MCF 10A (cell line): ENCODE measurements around the gene DNAJC18. TPM values are rescaled to one million over a fixed set of nuclear protein-coding genes. Genes with fewer than 3 reads are reported as not detected.
"Not testable (repeated sequence)": the region's sequence is repeated elsewhere in the genome, so short reads cannot be mapped to it uniquely, and the experiment has no call there.

Experiments used
- BruUV-seq: library from RNA; stranded (reverse); fragments of 400-500 nt; replicated peaks from 2 replicates; lab custom pipeline; 2021; lab: Mats Ljungman, UMichigan
- CTCF ChIA-PET: fragments of 300-600 bp; sonication (Branson Sonifier 250); formaldehyde crosslinking; extraction: SDS; loops from one replicate; lab custom pipeline; 2021; ENCODE audit warnings: antibody characterized with exemption, inconsistent platforms; lab: Yijun Ruan, JAX
- POLR2A ChIA-PET: fragments of 300-600, 350-650 bp; sonication (Branson Sonifier 250); formaldehyde crosslinking; extraction: SDS; loops from one replicate; lab custom pipeline; 2020; ENCODE audit warnings: antibody characterized with exemption, inconsistent platforms; lab: Yijun Ruan, JAX
- DNase-seq: peaks from one replicate; pipeline ENCODE4 v3.0.0-alpha.2; 2018; ENCODE audit not compliant: unreplicated experiment
- H3K27ac Mint-ChIP-seq: one replicate; pipeline ENCODE4 v1.8.0; 2022; ENCODE audit warnings: mild to moderate bottlenecking, low read depth, mixed read lengths; ENCODE audit not compliant: unreplicated experiment
- H3K27me3 Mint-ChIP-seq: one replicate; pipeline ENCODE4 v1.8.0; 2022; ENCODE audit warnings: mixed read lengths; ENCODE audit not compliant: insufficient read depth, unreplicated experiment
- H3K36me3 Mint-ChIP-seq: one replicate; pipeline ENCODE4 v1.8.0; 2022; ENCODE audit warnings: mild to moderate bottlenecking, moderate library complexity, mixed read lengths; ENCODE audit not compliant: insufficient read depth, unreplicated experiment
- H3K4me1 Mint-ChIP-seq: one replicate; pipeline ENCODE4 v1.8.0; 2022; ENCODE audit warnings: mixed read lengths; ENCODE audit not compliant: insufficient read depth, unreplicated experiment
- H3K4me3 Mint-ChIP-seq: one replicate; pipeline ENCODE4 v1.8.0; 2022; ENCODE audit warnings: mild to moderate bottlenecking, moderate library complexity, mixed read lengths; ENCODE audit not compliant: unreplicated experiment
- H3K9me3 Mint-ChIP-seq: one replicate; pipeline ENCODE4 v1.8.0; 2022; ENCODE audit warnings: mixed read lengths; ENCODE audit not compliant: unreplicated experiment
- CTCF ChIP-seq: fragments of 200-600 bp; IDR thresholded peaks from one replicate; pipeline ENCODE4 v1.8.0; 2022; ENCODE audit warnings: antibody characterized with exemption, mild to moderate bottlenecking; ENCODE audit not compliant: unreplicated experiment
- intact Hi-C: fragments of 100-400 bp; cut with micrococcal nuclease; formaldehyde crosslinking; loops from 2 replicates; pipeline ENCODE4 v1.14.1; 2022
- total RNA-seq: library from RNA; stranded (reverse); gene quantifications from 2 replicates; pipeline ENCODE4 v1.2.3, GENCODE V29; 2022

Gene DNAJC18
- total RNA-seq, 1 experiment from 2014 or later = 15.1 TPM

DNA sequence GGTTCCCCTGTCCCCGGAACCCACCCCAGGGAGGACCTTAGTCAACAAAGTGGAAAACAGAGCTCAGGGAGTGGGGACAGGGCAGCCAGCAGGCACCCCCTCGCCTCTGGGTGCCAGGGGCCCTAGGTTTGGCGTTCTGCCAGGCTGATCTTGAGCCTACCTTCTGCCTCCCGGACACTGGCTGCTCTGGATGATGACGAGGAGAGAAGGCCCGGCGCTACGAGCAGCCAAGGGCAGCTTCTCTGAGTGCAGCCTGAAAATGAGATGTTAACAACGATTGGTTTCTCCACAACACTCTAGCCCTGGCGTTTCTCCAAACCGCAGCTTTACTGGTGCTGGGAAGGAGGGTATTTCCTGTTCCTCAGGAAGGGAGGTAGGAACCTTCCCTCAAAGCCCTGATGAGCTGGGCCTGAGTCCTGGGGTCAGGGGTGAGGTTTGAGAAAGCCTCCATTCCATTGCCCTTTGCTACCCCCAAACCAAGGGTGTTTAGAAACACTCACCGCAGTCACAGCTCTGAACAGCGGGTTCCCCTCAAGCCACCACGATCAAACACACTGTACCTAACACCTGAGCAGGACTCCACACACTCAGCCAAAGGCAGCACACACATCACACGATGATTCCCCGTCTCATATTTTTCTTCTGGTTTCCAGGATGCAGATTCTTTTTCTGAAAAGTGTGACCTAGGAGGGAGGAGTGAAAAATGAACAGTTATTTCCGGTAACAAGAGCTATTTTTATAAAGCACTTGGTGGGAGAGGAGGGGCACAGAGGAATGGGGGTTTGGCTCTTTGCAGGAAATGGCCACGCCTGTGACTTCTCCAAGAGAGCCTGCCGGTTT lies 42.9 kb upstream of the DNAJC18 start, which contains the start of gene STING1:
Gene STING1 (minus strand): TSS at position 709 of the 840 bp plus-strand sequence. CDS start 1,054 bp downstream, outside the sequence.
- peaks cover 16% of the 10 kb centered on the region for H3K36me3 Mint-ChIP-seq
- H3K27me3 Mint-ChIP-seq = no peaks in the 10 kb centered on the region
- DNase-seq = peak; percentile 100
- intact Hi-C loops = loop anchor here (1.0 to 2.0 kb wide), 2 partner anchors 31 to 43 kb away; partner anchors contain the start of gene DNAJC18
- H3K4me3 Mint-ChIP-seq = peak within 1 kb of the TSS; percentile 77
- peaks cover 24% of the 10 kb centered on the region for H3K4me1 Mint-ChIP-seq
- ChIA-PET POLR2A (interaction anchor here (0.5 to 2.4 kb wide), 26 partner anchors 8 to 730 kb away, joined by 3 to 17 read pairs (median 4); partner anchors contain the start of genes DNAJC18, PAIP2, SPATA24 and UBE2D2), CTCF (interaction anchor here (0.8 to 3.3 kb wide), 14 partner anchors 10 to 152 kb away, joined by 3 to 27 read pairs (median 5); partner anchors contain the start of gene ECSCR)
- no peaks in the 10 kb centered on the region for H3K9me3 Mint-ChIP-seq
- H3K27ac Mint-ChIP-seq = peak within 1 kb of the TSS; percentile 92
- peak; percentile 1 for TF ChIP-seq CTCF
- TSS peak; percentile 69 for BruUV-seq

DNA sequence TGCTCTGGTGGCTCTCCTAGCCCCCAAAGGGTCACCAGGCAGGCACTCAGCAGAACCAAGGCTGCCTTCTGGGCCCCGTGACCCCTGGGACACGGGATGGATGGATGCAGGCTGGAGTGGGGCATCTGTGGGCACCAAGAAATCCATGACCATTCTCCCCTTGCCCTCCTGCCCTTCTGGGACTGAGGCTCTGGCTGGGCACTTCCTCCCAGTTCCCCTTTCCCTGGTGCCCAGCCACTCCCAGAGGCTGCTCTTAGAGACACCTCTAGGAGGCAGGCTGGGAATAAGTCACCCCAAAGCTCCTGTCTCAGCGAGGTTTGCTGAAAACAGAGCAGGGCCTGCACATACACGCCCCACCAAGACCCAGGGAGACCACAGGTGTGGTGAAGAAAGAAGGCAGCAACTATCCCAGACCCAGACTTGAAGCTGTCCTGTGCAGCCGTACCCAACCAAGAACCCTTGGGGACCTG lies 42.3 kb upstream of the DNAJC18 start:
- H3K4me3 Mint-ChIP-seq = peak overlapping the region; percentile 77
- peak; percentile 29 for TF ChIP-seq CTCF
- no peaks in the 10 kb centered on the region for H3K9me3 Mint-ChIP-seq
- H3K27ac Mint-ChIP-seq = peak overlapping the region; percentile 92
- CTCF ChIA-PET = interaction anchor here (0.8 to 3.3 kb wide), 12 partner anchors 9 to 153 kb away, joined by 3 to 27 read pairs (median 6); partner anchors contain the start of gene ECSCR
- no peaks in the 10 kb centered on the region for H3K27me3 Mint-ChIP-seq
- POLR2A ChIA-PET = interaction anchor here (0.6 to 2.4 kb wide), 19 partner anchors 8 to 729 kb away, joined by 3 to 17 read pairs (median 4); partner anchors contain the start of genes DNAJC18, PAIP2 and UBE2D2
- intact Hi-C loops = loop anchor here (1.0 to 2.0 kb wide), 2 partner anchors 31 to 42 kb away; partner anchors contain the start of gene DNAJC18
- H3K4me1 Mint-ChIP-seq = peaks cover 24% of the 10 kb centered on the region
- BruUV-seq = no TSS peak
- peak; percentile 89 for DNase-seq
- H3K36me3 Mint-ChIP-seq = peaks cover 20% of the 10 kb centered on the region

DNA sequence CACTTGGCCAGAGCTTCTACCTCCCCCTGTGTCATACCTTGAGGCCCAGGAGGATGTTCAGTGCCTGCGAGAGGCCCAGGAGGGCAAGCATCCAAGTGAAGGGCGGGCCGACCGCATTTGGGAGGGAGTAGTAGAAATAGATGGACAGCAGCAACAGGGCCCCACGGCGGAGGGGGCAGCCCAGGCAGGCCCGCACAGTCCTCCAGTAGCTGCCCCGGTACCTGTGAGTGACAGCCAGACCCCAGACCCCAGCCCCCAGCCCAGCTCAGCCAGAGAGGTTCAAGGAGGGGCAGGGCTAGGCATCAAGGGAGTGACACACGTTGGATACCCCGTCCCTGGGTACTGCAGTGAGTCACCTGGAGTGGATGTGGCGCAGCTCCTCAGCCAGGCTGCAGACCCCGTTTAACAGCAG lies 41.8 kb upstream of the DNAJC18 start:
- Mint-ChIP-seq H3K4me3 (peak overlapping the region; percentile 77), H3K9me3 (no peaks in the 10 kb centered on the region), H3K27ac (peak overlapping the region; percentile 92), H3K27me3 (no peaks in the 10 kb centered on the region), H3K4me1 (peaks cover 24% of the 10 kb centered on the region), H3K36me3 (peaks cover 22% of the 10 kb centered on the region)
- POLR2A ChIA-PET = interaction anchor here (1.0 to 2.4 kb wide), 5 partner anchors 9 to 45 kb away, joined by 3 to 15 read pairs (median 6); partner anchors contain the start of gene DNAJC18
- BruUV-seq = no TSS peak
- CTCF ChIA-PET = interaction anchor here (0.6 to 3.3 kb wide), 9 partner anchors 19 to 153 kb away, joined by 3 to 27 read pairs (median 6); partner anchors contain the start of gene ECSCR
- intact Hi-C loops = no loop called here
- no peak for TF ChIP-seq CTCF
- DNase-seq = peak; percentile 81

DNA sequence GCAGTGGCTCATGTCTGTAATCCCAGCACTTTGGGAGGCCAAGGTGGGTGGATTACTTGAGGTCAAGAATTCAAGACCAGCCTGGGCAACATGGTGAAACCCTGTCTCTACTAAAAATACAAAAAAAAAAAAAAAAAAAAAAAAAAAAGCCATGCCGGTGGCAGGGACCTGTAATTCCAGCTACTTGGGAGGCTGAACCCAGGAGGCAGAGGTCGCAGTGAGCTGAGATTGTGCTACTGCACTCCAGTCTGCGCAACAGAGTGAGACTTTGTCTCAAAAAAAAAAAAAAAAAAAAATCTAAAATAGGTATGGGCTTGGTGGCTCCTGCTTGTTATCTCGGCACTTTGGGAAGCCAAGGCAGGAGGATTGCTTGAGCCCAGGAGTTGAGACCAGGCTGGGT lies 40.4 kb upstream of the DNAJC18 start:
- H3K27me3 Mint-ChIP-seq, H3K9me3 Mint-ChIP-seq, DNase-seq, H3K27ac Mint-ChIP-seq, BruUV-seq, H3K4me3 Mint-ChIP-seq, intact Hi-C loops: not testable (repeated sequence)
- ChIA-PET POLR2A (interaction anchor here (0.6 kb wide), 1 partner anchor 9 kb away, joined by 4 read pairs; no protein-coding TSS in a partner anchor), CTCF (interaction anchor here (0.8 to 1.2 kb wide), 2 partner anchors 10 to 15 kb away, joined by 3 read pairs; no protein-coding TSS in a partner anchor)
- Mint-ChIP-seq H3K4me1 (peaks cover 24% of the 10 kb centered on the region), H3K36me3 (peaks cover 22% of the 10 kb centered on the region)

DNA sequence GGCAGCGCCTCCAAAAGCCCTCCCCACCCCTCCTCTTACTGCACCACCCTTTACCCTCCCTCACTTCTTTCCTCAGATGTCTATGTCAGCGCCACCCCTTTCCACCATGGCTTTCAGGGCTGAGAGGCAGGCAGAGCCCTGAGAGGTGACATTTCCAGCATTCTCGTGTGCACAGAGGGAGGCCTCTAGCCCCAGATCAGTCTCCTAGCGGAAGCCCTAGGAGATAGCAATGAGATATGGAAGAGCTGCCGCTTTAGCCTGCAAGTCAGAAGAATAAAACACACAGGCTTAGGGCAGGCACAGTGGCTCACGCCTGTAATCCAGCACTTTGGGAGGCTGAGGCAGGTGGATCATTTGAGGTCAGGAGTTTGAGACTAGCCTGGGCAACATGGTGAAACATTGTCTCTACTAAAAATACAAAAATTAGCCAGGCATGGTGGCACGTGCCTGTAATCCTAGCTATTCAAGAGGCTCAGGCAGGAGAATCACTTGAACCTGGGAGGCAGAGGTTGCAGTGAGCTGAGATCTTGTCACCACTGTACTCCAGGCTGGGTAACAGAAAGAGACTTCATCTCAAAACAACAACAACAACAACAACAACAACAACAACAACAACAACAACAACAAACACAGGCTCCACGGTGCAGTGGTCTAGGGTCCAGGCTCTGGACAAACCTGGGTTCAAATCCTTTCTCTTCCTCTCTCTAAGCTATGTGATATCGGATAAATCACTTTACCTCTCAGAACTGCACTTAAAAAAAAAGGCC lies 39.5 kb upstream of the DNAJC18 start:
- DNase-seq, H3K9me3 Mint-ChIP-seq, H3K27me3 Mint-ChIP-seq, intact Hi-C loops, POLR2A ChIA-PET, H3K4me3 Mint-ChIP-seq, BruUV-seq: not testable (repeated sequence)
- peaks cover 22% of the 10 kb centered on the region for H3K36me3 Mint-ChIP-seq
- H3K4me1 Mint-ChIP-seq = peaks cover 29% of the 10 kb centered on the region
- peak overlapping the region; percentile 39 for H3K27ac Mint-ChIP-seq
- CTCF ChIA-PET = interaction anchor here (0.6 to 1.3 kb wide), 5 partner anchors 11 to 263 kb away, joined by 3 to 6 read pairs (median 3); no protein-coding TSS in a partner anchor
